GM13976 (cell line): ENCODE measurements around the gene METTL24.

ENCODE experiments used
- DNase-seq: peaks from one replicate; pipeline ENCODE4 v3.0.0; 2012; ENCODE audit warnings: low spot score
- in situ Hi-C: fragments of 300-500 bp; cut with MboI; formaldehyde crosslinking; loops from one replicate; pipeline ENCODE4 v1.12.0; 2022; ENCODE audit warnings: low sequenced_read_pairs, mixed read lengths, inconsistent platforms; ENCODE audit not compliant: unreplicated experiment
- TF ChIP-seq, protein P1 (sequence below): IDR thresholded peaks from 2 replicates; pipeline ENCODE4 v1.5.1; 2012; ENCODE audit warnings: borderline replicate concordance, mild to moderate bottlenecking; ENCODE audit not compliant: insufficient read depth; ENCODE audit errors: extremely low read depth, missing control alignments, control extremely low read depth

The METTL24 gene

GRCh38 chr6:110364364-110365105 lies 6.4 kb upstream of the METTL24 start:
- in situ Hi-C loops = no loop called here
- TF ChIP-seq, protein P1, sequence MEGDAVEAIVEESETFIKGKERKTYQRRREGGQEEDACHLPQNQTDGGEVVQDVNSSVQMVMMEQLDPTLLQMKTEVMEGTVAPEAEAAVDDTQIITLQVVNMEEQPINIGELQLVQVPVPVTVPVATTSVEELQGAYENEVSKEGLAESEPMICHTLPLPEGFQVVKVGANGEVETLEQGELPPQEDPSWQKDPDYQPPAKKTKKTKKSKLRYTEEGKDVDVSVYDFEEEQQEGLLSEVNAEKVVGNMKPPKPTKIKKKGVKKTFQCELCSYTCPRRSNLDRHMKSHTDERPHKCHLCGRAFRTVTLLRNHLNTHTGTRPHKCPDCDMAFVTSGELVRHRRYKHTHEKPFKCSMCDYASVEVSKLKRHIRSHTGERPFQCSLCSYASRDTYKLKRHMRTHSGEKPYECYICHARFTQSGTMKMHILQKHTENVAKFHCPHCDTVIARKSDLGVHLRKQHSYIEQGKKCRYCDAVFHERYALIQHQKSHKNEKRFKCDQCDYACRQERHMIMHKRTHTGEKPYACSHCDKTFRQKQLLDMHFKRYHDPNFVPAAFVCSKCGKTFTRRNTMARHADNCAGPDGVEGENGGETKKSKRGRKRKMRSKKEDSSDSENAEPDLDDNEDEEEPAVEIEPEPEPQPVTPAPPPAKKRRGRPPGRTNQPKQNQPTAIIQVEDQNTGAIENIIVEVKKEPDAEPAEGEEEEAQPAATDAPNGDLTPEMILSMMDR = no peak
- no peak for DNase-seq

GRCh38 chr6:110363748-110364147 lies 5.6 kb upstream of the METTL24 start:
- no peak for DNase-seq
- in situ Hi-C loops = no loop called here
- TF ChIP-seq, protein P1 = no peak

DNA sequence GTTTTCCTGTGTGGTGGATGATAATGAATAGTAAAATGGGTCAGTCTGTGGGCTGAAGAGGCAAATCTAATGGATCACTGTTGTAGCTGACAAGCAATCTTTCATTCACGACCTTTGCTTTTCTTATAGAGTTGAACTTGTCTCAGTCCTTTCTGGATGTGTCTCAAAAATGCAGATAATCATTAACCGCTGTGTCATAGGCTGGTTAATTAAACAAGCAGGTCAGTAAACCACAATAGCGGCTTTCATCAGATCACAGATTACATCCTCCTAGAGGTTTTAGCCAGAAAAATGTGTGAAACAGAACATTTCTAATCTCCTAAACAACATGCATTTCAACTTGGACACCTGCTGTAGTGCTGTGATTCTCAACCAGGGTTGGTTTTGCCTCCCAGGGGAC lies 2.5 kb upstream of the METTL24 start:
- DNase-seq = no peak
- in situ Hi-C loops = no loop called here
- TF ChIP-seq, protein P1 = no peak

DNA sequence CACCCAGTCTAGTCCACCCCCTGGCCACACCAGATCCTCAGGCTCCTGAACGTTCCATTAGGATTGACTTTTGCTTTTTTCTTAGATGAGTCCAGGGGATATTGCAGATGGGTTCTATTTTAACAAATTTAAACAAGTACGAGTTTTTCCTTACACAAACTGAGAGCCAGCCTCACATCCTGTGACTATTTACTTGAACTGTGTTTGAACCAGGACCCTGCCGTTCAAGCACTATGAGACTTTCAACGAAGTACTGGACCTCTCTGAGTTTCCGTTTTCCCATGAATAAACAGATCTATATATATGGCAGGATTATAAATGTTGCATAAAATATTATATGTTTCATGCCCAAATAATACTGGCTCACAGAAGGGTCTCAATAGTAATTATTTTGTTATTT lies 1.4 kb upstream of the METTL24 start:
- in situ Hi-C loops = no loop called here
- no peak for DNase-seq
- TF ChIP-seq, protein P1 = no peak

GRCh38 chr6:110358553-110359160 lies 508 bp upstream of the METTL24 start:
- TF ChIP-seq, protein P1 = no peak
- DNase-seq = no peak
- in situ Hi-C loops = no loop called here

DNA sequence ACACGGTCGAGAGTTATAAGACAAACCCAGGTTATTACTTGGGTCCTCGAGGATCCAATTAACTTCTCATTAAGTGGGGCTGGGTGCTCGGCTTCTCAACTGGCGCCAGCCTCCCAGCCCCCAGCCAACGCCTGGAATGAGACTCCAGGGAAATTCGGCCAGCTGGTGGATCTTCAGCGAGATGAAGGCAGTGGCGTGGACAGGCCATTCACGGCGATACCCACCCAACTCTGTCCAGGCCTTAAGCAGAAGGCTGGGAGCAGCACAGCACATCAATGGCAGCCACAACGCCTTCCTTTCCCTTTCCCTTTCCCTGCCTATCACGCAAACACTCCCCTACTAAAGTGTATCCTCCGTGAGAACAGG lies 868 bp downstream of the METTL24 start:
- DNase-seq = no peak
- TF ChIP-seq, protein P1 = no peak
- in situ Hi-C loops = no loop called here

DNA sequence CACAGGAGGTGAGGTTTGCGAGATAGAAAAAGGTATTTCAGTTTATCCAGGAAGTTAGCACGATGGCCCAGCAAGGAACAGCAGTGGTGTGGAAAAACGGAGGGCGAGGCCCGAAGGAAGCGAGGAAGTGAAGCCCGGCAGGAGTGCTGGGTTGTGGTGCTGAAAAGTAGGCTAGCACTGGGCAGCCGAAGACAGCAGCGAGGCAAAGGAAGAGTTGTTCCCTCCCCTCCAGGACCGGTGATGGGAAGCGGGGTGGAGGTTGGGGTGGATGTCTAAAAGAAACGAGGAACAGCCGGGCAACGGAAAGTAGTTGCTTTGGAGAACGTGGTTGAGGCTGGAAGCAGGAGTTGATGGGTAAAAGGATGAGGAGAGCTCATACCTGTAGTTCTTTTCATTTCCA lies 1.4 kb downstream of the METTL24 start:
- TF ChIP-seq, protein P1 = no peak
- in situ Hi-C loops = no loop called here
- DNase-seq = no peak
